ENCODE results near the gene PCSK1N.

Gene PCSK1N

GRCh38 chrX:48787505-48788443 lies 47.6 kb downstream of the PCSK1N start:
- no peak for DNase-seq

- DNase-seq: no peak
Observed at GRCh38 chrX:48786825-48787504, 48.4 kb downstream of the PCSK1N start.

- DNase-seq: no peak
Observed at GRCh38 chrX:48786341-48786800, 49.0 kb downstream of the PCSK1N start, which contains the start of gene GATA1. Gene GATA1, plus strand, starts transcription at chrX:48786590. Its CDS starts 4,520 bp downstream, at chrX:48791110.

- no peak for DNase-seq
Observed at GRCh38 chrX:48785540-48786214, 49.7 kb downstream of the PCSK1N start.

- DNase-seq: no peak
Observed at GRCh38 chrX:48785186-48785539, 50.2 kb downstream of the PCSK1N start.

- DNase-seq: no peak
Observed at GRCh38 chrX:48784726-48785125, 50.7 kb downstream of the PCSK1N start.

- no peak for DNase-seq
Observed at GRCh38 chrX:48782795-48783194, 52.6 kb downstream of the PCSK1N start.

GRCh38 chrX:48782216-48782615 lies 53.2 kb downstream of the PCSK1N start:
- no peak for DNase-seq

GRCh38 chrX:48781705-48782104 lies 53.7 kb downstream of the PCSK1N start:
- no peak for DNase-seq

All from NCI-H510A treated with DMSO at 0.1 percent for 48 hours (cell line).